GM12801 (cell line): ENCODE data around the gene CIRBP.

ENCODE experiments used
- CTCF ChIP-seq: IDR thresholded peaks from one replicate; pipeline ENCODE4 v1.5.1; 2011; ENCODE audit warnings: control low read depth; ENCODE audit not compliant: insufficient read length; ENCODE audit errors: extremely low read depth

The CIRBP gene

GRCh38 chr19:1282588-1283206 is 13.6 kb downstream of the CIRBP start:
- no peak for TF ChIP-seq CTCF

- TF ChIP-seq CTCF, result no peak
Observed at GRCh38 chr19:1283207-1283916, 14.2 kb downstream of the CIRBP start.

- no peak for TF ChIP-seq CTCF
Observed at GRCh38 chr19:1283917-1284292, 14.8 kb downstream of the CIRBP start.

- no peak for TF ChIP-seq CTCF
Observed at GRCh38 chr19:1284293-1284978, 15.3 kb downstream of the CIRBP start.

- no peak for TF ChIP-seq CTCF
Observed at GRCh38 chr19:1284979-1285736, 16.0 kb downstream of the CIRBP start.

- no peak for TF ChIP-seq CTCF
Observed at GRCh38 chr19:1285737-1286360, 16.7 kb downstream of the CIRBP start, which contains the start of gene EFNA2. Gene EFNA2 (plus strand): TSS chr19:1285873. CDS start chr19:1286169, 296 bp downstream.
